Activated T-cell treated with anti-CD3 and anti-CD28 coated beads for 1 hour (primary cell): ENCODE data around the gene ACACA.

ENCODE experiments used
- DNase-seq: peaks from one replicate; pipeline ENCODE4 v3.0.0-alpha.2; 2020; ENCODE audit warnings: low read depth

The ACACA gene

DNA sequence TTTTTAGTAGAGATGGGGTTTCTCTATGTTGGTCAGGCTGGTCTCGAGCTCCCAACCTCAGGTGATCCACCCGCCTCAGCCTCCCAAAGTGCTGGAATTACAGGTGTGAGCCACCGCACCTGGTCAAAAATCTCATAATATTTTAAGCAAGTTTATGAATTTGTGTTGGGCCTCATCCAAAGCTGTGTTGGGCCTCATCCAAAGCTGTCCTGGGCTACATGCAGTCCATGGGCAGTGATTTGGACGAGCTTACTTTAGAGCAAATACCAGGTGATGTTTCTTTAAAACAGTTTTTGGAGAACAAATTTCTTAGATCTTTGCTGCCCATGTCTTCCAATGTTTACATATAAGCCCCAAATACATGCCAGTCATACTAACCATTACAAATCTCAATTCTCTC is 115.3 kb downstream of the ACACA start:
- DNase-seq = no peak

DNA sequence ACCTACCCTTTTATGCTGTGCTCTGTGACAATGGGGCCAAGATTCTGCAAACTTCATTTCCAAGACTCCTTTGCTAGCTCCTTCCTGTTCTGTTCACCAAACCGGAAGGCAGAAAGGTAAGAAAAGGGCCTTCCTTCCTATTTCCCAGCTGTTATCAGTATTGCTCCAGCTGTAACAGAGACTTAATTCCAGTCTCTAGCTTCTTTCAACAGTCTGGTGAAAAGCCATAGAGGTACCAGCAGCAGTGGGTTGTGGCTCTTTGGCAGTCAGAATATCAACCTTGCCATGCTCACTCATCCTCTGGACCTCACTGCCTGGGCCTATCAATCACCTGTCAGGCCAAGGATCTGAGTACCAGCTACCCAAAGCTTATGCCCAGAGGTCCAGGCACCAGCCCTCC is 120.2 kb downstream of the ACACA start:
- DNase-seq = no peak

DNA sequence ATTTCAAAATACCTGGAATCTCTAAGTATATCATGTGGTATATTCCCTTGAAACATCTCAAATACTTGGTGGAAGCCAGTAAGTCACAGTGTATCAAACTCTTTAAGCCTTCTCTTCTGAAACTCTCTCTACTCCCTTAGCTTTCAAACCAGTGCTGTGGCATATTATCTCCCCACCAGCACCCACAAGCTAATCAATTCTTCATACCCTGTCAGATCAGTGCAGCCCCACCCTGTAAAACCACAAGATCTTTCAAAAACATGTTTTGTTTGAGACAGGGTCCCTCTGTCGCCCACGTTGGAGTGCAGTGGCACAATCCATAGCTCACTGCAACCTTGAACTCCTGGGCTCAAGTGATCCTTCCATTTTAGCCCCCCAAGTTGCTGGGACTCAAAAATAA is 122.4 kb downstream of the ACACA start:
- no peak for DNase-seq

DNA sequence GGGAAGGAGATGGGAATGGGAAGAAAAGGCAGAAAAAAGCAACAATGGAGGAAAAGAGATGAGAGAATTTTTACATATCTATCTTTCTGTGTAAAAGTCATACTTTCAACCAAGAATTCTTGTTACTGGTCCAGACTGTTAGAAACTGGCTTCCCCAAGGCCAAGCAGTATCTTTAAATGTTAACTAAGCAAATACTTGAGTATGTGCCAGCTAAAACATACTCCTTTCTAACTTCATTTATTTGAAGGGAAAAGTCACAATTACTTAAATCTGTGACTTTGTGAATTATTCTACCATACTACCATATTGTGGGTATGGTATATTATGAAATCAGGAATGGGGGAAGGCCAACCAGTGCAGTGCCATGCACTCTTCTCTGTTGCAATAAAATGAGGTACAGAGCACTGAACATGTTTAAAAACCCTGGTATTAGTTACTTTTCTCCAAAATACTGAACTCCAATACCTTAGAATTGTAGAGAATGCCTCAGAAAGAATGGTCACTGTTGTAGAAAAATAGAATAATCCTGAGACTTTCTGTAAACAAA is 123.1 kb downstream of the ACACA start:
- DNase-seq = no peak

DNA sequence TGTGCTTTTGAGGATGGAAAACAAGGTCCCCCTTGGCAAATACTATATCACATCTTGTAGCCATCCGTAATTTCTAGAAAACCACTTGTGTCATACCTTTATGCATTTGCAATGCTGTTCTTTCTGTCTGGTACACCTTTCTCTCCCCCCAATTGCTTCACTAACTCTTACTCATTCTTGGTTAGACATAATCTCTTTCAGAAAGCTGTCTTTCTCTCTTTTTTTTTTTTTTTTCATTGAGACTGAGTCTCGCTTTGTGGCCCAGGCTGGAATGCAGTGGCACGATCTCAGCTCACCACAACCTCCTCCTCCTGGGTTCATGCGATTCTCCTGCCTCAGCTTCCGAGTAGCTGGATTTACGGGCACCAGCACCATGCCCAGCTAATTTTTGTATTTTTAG is 125.8 kb downstream of the ACACA start:
- DNase-seq = no peak

DNA sequence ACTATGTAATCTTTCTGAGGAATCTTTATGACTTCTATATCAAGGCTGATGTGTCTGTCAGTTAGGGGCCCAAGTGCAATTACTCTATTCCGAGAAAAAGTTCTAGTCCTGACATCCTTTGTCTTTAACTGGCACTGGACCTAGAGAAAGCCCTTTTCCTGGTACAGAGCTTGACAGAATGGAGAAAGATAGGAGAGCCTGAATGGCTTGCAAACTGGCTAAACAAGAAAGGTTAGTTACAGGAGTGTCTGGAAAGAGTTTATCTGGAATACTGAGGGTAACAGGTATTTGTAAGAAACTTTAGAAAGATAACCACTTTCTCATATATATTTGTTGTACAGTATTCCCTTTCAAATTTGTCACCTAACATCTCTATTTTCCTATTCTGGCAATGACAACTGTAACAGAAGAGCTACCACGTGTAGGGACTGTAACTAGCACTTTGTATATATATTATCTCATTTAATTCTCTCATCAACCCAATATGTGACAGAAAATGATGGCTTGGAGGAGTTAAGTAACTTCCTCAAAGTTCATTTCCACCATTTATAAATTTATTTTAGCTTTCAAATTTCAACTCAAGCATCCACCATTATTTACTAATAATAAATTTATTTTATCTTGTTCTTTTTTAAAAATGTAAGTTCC is 128.3 kb downstream of the ACACA start:
- DNase-seq = no peak

DNA sequence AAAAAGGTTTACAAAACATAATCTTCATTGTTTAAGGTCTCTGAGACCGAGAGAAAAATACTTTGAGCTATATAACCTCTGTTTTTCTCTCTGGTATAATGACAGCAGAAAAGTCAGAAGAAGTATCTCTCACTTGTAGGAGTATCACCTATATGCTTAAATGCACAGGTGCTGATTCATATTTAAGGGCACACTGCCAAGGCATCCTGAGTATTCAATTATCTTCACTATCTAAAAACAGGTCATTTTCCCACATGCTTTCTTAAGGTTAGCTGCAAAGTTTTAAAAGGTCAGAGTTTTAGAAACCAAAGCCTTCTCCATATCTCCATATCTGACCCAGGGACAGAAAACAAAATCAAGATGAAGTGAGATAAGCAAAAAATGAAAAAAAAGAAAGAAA is 130.2 kb downstream of the ACACA start:
- DNase-seq = no peak

DNA sequence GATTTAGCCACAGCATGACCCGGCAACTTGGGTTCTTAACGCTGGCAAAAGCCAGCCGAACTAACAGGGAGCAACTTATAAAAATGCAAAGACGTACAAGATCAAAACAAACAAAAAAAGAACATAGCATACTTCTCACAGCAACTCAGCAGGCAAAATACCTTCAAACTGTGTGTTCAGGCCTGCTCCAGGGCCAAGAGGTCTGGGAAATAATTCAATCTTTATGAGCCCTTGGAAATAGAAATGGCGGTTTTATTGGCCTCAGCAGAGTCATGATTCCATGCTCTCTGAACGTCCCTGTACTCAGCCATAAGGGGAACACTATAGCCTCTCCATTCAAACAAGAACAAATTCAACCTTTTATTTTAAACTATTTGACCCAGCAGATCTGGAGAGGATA is 132.2 kb downstream of the ACACA start:
- no peak for DNase-seq

DNA sequence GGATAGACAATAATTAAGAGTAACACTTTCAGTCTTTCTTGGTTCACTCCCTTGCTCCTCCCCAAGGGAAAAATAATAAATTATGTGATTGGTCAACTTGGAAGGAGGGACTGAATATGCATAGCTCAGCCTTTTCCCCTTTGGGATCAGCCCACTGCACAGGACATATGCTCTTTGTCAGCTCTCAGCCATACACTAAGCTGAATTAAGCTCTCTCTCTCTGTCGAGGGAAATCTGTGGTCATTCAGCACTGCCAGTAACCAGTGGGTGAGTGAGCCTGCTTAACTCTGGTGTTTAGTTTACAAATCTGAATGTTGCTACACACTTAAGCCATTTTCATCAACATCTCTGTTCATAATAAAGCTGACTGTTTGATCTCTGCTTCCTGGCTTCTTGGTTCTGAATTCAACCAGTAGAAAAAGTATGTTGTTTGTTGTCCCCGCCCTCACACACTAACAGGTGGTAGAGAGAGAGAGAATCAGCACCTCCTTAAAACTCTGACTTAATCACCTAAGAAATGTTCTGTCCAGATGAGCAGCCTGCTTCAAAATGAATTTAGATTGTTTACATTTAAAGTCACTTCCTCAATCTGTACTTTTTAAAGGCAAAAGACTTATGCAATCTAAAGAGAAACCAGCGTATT is 133.1 kb downstream of the ACACA start:
- DNase-seq = no peak

DNA sequence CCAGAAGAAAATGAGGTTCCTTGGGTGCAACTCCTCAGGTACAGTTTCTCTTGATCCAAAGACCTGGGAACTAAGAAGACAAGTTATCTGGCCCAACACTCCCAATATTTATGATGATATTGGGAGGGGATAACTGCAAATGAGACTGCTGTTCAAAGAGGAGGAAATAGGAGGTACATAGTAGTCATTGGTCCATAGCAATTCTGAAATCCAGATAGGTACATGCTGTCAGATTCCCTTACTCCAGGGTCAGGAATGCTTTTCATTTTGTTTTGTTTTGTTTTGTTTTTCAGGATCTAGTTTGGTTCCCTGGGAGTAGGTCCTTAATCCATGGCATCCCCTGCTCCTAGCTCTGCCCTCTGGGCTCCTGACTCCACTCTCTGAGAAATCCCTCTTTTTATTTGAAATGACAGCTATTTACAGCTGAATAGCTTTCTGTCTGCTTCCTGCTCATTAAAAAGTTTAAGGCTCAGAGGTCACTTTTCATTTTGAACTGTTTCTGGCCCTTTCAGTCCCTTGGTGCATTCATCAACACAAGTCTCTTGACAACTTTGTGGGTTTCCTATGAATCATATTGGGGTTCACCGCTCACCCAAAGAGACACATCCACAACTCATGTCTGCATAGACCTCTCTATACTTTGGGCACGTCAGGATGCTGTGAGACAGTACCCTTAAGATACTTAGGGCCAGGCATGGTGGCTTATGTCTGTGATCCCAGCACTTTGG is 141.0 kb downstream of the ACACA start:
- no peak for DNase-seq

DNA sequence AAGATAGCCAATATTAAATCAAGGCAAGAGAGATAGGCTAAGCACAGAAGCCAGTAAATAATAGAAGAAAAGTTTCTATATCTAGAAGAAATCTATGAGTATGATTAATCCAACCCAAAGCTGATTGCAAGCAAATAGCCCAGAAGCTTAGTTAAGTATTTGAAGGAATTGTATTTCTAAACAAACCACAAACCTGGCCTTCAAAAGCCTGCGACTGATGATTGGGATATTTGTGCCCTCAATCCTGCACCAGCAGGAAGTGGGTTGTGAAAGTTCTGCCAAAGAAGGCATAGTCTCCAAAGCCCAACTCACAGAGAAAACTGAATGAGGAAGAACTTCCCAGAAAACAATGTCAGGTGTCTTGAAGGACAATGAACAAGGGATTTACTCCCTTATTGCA is 145.3 kb downstream of the ACACA start:
- no peak for DNase-seq

DNA sequence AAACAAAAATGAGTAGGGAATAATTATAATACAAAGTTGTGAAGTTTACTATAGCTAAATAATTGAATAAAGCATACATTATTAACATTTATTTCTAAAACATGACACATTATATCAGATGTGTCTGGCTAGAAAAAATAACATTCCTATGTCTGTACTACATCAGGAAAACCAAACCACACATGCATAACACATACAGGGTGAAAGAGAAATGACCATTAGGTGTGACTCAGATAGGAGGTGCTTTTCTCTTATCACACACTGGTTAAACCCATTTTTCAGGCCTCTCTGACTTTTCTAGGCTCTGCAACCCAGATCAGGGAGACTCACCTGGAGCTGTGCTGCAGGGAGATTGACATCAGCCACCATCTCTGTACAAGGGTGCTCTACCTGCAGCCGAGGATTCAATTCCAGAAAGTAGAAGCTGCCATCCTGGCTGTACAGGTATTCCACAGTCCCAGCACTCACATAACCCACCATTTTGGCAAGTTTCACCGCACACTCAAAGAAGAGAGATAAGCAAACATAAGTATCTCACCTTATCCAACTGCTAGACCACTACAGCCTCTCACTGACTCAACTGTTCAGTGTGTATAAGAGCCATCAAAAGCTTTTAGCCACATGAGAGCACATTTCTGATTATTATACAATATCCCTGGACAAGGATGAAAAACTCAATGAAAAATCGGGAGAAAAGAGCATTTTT is 147.5 kb downstream of the ACACA start:
- DNase-seq = no peak

DNA sequence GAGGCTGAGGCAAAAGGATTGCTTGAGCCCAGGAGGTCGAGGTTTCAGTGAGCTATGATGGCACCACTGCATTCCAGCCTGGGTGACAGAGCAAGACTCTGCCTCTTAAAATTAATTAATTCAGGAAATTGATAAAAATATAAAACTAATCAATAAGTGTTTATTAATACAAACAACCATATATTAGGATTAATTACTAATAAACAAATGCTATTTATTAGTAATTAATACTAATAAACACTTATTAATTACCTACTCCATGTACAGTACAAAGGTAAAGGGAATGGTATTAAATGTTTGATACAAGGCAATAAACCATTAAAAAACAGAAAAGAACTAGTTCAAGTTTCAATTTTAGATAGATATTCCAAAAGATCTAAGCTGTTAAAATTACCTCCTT is 150.0 kb downstream of the ACACA start:
- no peak for DNase-seq

DNA sequence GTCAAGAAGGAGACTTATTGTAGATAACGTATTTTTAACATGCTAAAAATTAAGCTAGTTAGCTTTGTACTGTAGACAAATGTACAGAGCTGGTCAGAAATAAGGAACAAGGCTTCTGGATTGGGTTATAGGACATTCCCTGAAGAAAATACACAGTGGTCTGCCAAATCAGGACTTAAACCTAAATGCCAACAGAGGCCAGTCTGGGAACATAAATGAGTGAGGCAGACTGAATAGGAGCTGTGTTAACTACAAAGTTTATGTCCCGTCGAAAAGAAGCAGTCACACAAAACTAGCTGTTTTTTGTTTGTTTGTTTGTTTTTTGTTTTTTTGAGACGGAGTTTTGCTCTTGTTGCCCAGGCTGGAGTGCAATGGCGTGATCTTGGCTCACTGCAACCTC is 151.2 kb downstream of the ACACA start:
- no peak for DNase-seq

DNA sequence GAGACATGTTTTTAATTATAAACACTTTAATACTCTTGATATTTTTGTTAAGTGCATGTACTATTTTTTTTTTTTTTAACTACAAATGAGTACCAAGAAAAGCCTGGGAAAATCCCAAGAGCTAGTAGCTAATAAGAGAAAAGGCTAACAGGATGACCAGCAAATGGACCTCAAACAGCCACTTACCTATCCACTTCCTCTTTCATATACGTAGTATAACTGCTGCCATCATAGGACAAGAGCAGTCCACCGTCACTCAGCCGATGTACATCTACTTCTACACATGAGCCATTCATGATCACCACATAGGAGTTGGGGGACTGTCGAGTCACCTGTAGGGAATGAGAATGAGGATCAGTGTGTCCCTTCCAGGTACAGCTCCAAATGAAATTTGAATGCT is 158.8 kb downstream of the ACACA start:
- DNase-seq = no peak

DNA sequence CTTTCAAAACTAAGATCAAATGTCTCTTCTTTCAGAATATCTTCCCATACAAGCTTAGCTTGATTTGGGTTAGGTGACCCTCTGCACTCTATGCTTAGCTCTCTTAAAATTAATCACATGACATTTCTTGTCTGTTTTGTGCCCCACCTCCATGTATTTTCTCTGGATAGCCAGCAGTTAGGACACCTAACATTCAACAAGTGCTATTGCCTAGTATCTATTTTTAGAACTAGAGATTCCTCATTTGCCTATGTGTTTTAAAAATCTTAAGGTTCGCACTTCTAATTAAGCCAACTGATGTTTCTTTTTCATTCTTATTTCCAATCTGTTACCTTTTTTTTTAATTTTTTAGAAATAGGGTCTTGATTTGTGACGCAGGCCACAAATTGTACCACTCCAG is 160.6 kb downstream of the ACACA start:
- no peak for DNase-seq

DNA sequence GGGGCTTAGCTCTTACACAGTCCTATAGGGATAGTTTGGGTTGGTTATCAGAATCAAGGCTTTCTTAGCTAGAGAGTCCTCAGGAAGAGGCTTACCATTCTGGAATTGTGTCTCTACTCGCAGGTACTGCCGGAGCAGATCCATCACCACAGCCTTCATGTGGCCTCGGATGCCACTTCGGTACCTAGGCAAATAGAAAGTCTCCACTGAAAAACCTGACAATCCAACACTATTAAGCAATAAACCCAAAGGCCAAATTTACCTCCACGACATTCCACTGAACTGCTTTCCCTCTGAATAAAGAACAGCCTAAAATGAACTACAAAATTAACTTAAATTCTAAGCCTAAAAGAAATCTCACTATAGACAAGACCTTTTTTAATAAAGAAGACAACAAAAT is 166.3 kb downstream of the ACACA start:
- no peak for DNase-seq

DNA sequence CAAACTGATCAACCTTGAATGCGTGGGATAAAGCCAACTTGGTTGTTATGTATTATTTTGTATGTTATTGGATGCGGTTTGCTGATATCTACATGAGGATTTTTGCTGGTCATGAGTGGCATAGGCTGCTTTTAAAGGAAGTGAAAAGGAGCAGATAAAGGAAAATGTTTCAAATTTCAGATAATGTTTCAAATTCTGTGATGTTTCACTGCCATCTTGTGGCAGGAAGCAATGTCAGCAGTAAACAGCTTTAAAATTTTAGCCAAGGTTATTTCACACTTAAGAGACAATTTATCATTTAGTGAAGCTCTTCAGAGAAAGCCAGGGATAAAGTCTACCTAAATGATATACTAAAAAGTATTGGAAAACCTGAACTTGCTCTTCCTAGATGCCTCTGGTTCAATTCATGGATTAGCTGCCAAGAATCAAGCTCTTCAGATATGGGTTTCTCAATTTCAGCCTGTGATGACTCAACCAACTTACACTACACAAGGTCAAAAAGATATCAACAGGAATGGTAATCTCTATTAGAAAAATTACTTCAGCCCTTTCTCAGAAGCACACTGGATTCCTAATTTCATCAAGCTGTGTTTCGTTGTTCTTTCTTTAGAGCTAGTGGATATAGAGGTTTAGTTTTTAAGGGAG is 166.8 kb downstream of the ACACA start:
- DNase-seq = no peak

DNA sequence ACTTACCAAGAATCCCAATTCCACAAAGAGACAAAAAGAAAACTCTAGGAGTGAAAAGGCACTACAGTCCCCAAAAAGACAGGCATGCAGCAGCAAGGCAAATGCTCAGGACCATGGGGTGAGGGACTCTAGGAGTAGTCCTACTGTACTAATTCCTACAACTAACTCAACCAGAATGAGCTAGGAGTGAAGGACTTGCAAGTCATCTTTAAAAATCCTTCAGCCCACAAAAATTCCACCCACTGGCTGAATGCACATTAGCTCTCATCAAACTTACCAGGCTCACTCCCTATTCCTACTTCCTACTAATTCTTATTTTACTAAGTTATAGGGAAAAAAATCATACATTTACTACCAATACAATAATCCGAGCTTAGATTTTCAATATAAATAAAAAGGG is 172.5 kb downstream of the ACACA start:
- no peak for DNase-seq

DNA sequence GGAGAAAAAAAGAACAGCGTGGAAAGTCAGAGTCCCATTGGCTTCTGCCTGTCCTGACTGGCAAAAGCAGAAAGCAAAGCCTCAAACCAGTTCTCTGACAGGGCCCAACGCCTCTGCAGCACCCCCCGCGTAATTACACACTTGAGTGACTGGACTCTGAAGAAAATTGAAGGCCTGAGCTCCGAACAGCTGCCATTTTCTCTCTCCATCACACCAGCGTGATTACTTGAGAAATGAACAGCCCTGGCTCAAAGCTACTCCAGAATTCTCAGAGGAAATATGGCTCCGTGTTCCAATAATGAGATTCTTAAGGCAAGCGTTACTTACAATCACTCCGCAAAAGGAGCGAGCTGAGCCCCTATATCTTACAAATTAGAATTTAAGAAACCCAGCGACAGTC is 173.6 kb downstream of the ACACA start:
- no peak for DNase-seq

DNA sequence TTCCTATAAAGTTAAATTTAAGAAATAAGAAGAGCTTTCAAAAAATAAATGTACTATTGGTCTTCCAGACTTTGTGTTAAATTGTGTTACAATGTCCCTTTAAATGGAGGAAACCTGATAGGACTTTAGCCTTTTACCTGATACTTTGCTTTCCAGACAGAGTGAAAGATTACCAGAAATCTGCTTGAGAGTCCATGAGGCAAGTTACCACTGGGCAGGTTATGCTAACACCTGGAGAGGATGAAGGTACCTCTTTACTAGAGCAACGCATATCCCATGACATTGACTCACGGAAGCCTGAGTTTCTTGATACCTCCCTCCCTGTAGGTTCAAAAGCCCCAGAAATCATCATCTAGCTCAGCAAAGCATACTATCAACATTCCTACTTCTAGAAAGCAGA is 174.7 kb downstream of the ACACA start:
- DNase-seq = no peak

DNA sequence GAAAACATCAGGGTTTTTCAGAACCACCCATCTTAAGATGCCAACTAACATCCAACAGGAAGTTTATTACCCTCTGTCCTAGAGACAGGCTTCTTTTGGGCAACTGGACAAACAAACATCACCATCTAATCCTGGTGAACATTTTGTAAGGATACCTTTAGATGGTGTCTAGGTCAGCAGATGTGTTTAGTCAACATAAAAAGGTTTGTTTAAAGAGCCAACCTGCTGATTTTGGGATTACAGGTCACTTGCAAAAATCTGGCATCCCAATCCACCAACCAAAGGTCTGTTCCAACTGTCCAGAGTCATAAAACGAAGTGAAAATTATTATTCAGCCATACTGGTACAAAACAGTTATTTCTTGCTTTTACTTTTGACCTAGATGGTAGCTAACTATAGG is 176.0 kb downstream of the ACACA start:
- no peak for DNase-seq
